Sigmoid colon (tissue), 4 donors: Measurements from ENCODE around the gene GRM1.

ENCODE experiments used
- EP300 ChIP-seq, 4 donors: sonication (generic); formaldehyde crosslinking; IDR thresholded peaks; one replicate each; pipeline ENCODE4 v1.6.1; 2017; ENCODE audit warnings: antibody characterized with exemption in 4 of 4
- POLR2AphosphoS5 ChIP-seq, 4 donors: sonication (generic); formaldehyde crosslinking; IDR thresholded peaks; one replicate each; pipeline ENCODE4 v1.6.1; 2017; ENCODE audit warnings: antibody characterized with exemption in 4 of 4
- TF ChIP-seq, protein P1 (sequence below), 4 experiments: fragments of 450-650 bp in 3 of 4; fragments of 200-600 bp in 1 of 4; IDR thresholded peaks; one replicate each; pipeline ENCODE4 v1.5.1; 2016 to 2019; ENCODE audit warnings: antibody characterized with exemption in 4 of 4, mild to moderate bottlenecking in 3 of 4, moderate library complexity in 2 of 4

DNA sequence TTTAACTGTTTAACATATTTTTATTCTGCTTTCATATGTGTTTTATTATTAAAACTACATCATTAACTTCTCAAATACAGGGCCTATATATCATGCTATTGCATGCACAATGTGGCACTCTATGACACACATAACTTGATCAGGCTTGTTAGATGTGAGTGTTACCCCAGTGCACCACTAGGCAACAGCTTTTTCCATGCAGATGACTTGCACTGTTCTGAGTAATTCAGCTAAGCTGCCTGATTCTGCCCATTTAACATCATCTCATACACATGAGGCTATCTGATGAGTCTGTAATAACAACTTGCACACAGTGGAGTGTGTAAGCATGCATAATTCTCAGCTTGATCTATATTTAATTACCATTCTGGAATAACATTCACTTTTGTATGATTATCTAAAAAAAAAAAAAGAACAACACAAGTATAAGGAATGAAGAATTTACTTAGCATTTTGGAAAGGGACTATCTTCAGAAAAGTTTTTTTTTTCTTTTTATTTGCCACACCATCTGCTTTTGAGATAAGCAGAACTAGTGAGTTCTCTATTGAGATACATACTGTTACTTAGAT lies 83.1 kb downstream of the GRM1 start:
- TF ChIP-seq, protein P1, sequence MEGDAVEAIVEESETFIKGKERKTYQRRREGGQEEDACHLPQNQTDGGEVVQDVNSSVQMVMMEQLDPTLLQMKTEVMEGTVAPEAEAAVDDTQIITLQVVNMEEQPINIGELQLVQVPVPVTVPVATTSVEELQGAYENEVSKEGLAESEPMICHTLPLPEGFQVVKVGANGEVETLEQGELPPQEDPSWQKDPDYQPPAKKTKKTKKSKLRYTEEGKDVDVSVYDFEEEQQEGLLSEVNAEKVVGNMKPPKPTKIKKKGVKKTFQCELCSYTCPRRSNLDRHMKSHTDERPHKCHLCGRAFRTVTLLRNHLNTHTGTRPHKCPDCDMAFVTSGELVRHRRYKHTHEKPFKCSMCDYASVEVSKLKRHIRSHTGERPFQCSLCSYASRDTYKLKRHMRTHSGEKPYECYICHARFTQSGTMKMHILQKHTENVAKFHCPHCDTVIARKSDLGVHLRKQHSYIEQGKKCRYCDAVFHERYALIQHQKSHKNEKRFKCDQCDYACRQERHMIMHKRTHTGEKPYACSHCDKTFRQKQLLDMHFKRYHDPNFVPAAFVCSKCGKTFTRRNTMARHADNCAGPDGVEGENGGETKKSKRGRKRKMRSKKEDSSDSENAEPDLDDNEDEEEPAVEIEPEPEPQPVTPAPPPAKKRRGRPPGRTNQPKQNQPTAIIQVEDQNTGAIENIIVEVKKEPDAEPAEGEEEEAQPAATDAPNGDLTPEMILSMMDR (IDR thresholded peaks at IDR 0.05) = no peak
- TF ChIP-seq POLR2AphosphoS5 (IDR thresholded peaks at IDR 0.05) = no peak
- no peak for TF ChIP-seq EP300 (IDR thresholded peaks at IDR 0.05)
